ENCODE results near the gene NF1. TPM values are rescaled to one million over a fixed set of nuclear protein-coding genes. Genes with fewer than 3 reads are reported as not detected.
"Not testable (repeated sequence)": the region's sequence is repeated elsewhere in the genome, so short reads cannot be mapped to it uniquely, and the experiment has no call there.

NF1 gene
- total and polyA plus RNA-seq, 4 donors = 8.4 to 116 (median 25.5) TPM

GRCh38 chr17:31155208-31155810, 60.5 kb downstream of the NF1 start:
- no peak for TF ChIP-seq CTCF (IDR thresholded peaks at IDR 0.05; ENCODE audit: control extremely low read depth, extremely low read depth)
- ATAC-seq (ENCODE audit: insufficient read depth, low FRiP score) = no peak
- Histone ChIP-seq H3K9me3 (ENCODE audit: control insufficient read depth in 4 of 4, insufficient read depth in 3 of 4, low read length in 3 of 4) (peaks cover 0 to 3% (median 0%) of the 10 kb centered on the region in 4 donors), H3K27ac (ENCODE audit: low read depth in 1 of 2, low read length in 1 of 2) (no peak overlapping the region), H3K36me3 (ENCODE audit: control insufficient read depth in 4 of 4, insufficient read depth in 4 of 4, low read length in 4 of 4) (peaks cover 2 to 12% (median 5%) of the 10 kb centered on the region in 4 donors), H3K27me3 (ENCODE audit: control insufficient read depth in 3 of 3, insufficient read depth in 3 of 3, low read length in 2 of 3) (no peaks in the 10 kb centered on the region), H3K4me1 (ENCODE audit: control insufficient read depth in 5 of 5, insufficient read depth in 5 of 5, low read length in 5 of 5) (no peaks in the 10 kb centered on the region), H3K9ac (ENCODE audit: insufficient read depth in 1 of 2, low read length in 2 of 2) (no peak overlapping the region), H3K4me3 (no peak overlapping the region)
- no peak for DNase-seq
- 87 to 88% methylated on average over 1 of the region's 1 CpG for WGBS, 2 donors

GRCh38 chr17:31156326-31156725, 61.5 kb downstream of the NF1 start:
- Histone ChIP-seq H3K4me1 (ENCODE audit: control insufficient read depth in 5 of 5, insufficient read depth in 5 of 5, low read length in 5 of 5) (no peaks in the 10 kb centered on the region), H3K36me3 (ENCODE audit: control insufficient read depth in 4 of 4, insufficient read depth in 4 of 4, low read length in 4 of 4) (peaks cover 2 to 16% (median 5%) of the 10 kb centered on the region in 4 donors), H3K27me3 (ENCODE audit: control insufficient read depth in 3 of 3, insufficient read depth in 3 of 3, low read length in 2 of 3) (no peaks in the 10 kb centered on the region), H3K4me3 (no peak overlapping the region), H3K27ac (ENCODE audit: low read depth in 1 of 2, low read length in 1 of 2) (no peak overlapping the region), H3K9ac (ENCODE audit: insufficient read depth in 1 of 2, low read length in 2 of 2) (no peak overlapping the region), H3K9me3 (ENCODE audit: control insufficient read depth in 4 of 4, insufficient read depth in 3 of 4, low read length in 3 of 4) (peaks cover 0 to 2% (median 0%) of the 10 kb centered on the region in 4 donors)
- ATAC-seq (ENCODE audit: insufficient read depth, low FRiP score) = no peak
- no peak for TF ChIP-seq CTCF (IDR thresholded peaks at IDR 0.05; ENCODE audit: control extremely low read depth, extremely low read depth)
- DNase-seq = no peak
- 86 to 88% methylated on average over 2 of the region's 2 CpGs for WGBS, 2 donors

GRCh38 chr17:31156864-31157263, 62.1 kb downstream of the NF1 start:
- H3K4me1 ChIP-seq (ENCODE audit: control insufficient read depth in 5 of 5, insufficient read depth in 5 of 5, low read length in 5 of 5); DNase-seq; ATAC-seq (ENCODE audit: insufficient read depth, low FRiP score): not testable (repeated sequence)

GRCh38 chr17:31158746-31159377, 64.1 kb downstream of the NF1 start:
- no peak overlapping the region for H3K9ac ChIP-seq (ENCODE audit: insufficient read depth in 1 of 2, low read length in 2 of 2)
- no peak for ATAC-seq (ENCODE audit: insufficient read depth, low FRiP score)
- no peak for TF ChIP-seq CTCF (IDR thresholded peaks at IDR 0.05; ENCODE audit: control extremely low read depth, extremely low read depth)
- no peaks in the 10 kb centered on the region for H3K27me3 ChIP-seq (ENCODE audit: control insufficient read depth in 3 of 3, insufficient read depth in 3 of 3, low read length in 2 of 3)
- no peaks in the 10 kb centered on the region for H3K9me3 ChIP-seq (ENCODE audit: control insufficient read depth in 4 of 4, insufficient read depth in 3 of 4, low read length in 3 of 4)
- no peak for DNase-seq
- H3K27ac ChIP-seq (ENCODE audit: low read depth in 1 of 2, low read length in 1 of 2) = no peak overlapping the region
- peaks cover 2 to 27% (median 7%) of the 10 kb centered on the region in 4 donors for H3K36me3 ChIP-seq (ENCODE audit: control insufficient read depth in 4 of 4, insufficient read depth in 4 of 4, low read length in 4 of 4)
- no peak overlapping the region for H3K4me3 ChIP-seq
- H3K4me1 ChIP-seq (ENCODE audit: control insufficient read depth in 5 of 5, insufficient read depth in 5 of 5, low read length in 5 of 5) = no peaks in the 10 kb centered on the region
- 70 to 79% methylated on average over 1 of the region's 1 CpG for WGBS, 2 donors

More at GRCh38 chr17:31156864-31157263, 62.1 kb downstream of the NF1 start:
- not testable (repeated sequence) for H3K4me3 ChIP-seq; H3K9ac ChIP-seq (ENCODE audit: insufficient read depth in 1 of 2, low read length in 2 of 2); H3K27ac ChIP-seq (ENCODE audit: low read depth in 1 of 2, low read length in 1 of 2); H3K27me3 ChIP-seq (ENCODE audit: control insufficient read depth in 3 of 3, insufficient read depth in 3 of 3, low read length in 2 of 3); H3K9me3 ChIP-seq (ENCODE audit: control insufficient read depth in 4 of 4, insufficient read depth in 3 of 4, low read length in 3 of 4)
- WGBS, 2 donors = 96 to 98% methylated on average over 6 of the region's 6 CpGs
- peaks cover 2 to 16% (median 5%) of the 10 kb centered on the region in 4 donors for H3K36me3 ChIP-seq (ENCODE audit: control insufficient read depth in 4 of 4, insufficient read depth in 4 of 4, low read length in 4 of 4)

All from lung (tissue), 12 donors.